Inflammatory macrophage treated with lipopolysaccharide for 4 hours (primary cell): Measurements from ENCODE around the gene MSLN.

Source experiments
- DNase-seq: peaks from one replicate; pipeline ENCODE4 v3.0.0-alpha.2; 2020

The MSLN gene

DNA sequence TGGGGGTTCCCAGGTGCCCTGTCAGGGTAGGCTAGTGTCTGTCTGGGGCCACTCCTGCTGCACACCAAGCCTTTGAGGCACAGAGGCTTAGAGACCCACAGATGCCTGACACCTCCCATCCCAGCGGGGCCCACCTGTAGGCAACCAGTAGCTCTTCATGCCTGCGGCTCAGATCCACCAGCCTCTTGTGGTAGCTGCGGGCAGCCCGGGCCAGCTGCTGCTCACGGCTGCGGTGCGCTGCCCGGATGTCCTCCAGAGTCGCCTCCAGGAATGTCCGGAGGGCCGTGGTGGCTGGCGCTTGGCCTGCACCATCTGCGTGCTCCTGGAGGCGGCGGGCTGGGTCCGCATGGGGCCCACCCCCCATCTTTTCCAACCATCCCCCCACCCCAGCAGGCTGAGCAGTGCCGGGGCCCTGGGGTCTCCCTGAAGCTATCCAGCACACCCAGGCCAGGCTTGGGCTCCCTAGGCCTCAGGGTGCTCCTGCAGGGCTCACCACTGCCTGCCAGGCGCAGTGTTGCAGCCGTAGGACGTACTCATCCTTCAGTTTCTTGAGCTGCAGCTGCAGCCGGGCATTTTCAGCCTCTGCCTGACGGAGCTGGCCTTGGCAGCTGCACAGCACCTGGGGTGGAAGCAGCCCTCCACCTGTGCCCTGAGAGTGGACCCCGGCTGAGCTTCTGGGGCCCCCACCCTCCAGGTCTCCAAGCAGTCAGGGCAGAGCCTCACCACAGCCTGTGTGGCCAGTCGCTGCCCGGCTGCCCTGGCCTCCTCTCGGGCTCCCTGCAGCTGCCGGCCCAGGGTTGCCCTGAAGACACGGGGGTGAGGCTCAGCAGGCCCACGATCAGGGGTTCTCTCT is 36.1 kb upstream of the MSLN start:
- DNase-seq: no peak

DNA sequence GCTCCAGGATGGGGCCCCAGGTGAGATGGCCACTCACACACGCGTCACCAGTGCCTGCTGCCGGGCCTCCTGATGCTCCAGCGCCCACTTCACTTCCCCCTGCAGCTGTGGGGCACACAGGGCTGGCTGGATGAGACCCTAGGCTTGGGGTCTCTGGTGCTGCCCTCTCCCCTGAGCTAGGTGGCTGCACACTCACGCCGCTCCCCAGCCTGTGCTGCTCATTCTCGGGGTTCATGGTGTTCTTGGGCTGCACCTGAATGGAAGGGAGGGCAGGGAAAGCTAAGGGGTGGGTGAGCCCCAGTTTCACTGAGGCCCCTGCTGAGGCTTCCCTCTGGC is 35.5 kb upstream of the MSLN start:
- DNase-seq: no peak

DNA sequence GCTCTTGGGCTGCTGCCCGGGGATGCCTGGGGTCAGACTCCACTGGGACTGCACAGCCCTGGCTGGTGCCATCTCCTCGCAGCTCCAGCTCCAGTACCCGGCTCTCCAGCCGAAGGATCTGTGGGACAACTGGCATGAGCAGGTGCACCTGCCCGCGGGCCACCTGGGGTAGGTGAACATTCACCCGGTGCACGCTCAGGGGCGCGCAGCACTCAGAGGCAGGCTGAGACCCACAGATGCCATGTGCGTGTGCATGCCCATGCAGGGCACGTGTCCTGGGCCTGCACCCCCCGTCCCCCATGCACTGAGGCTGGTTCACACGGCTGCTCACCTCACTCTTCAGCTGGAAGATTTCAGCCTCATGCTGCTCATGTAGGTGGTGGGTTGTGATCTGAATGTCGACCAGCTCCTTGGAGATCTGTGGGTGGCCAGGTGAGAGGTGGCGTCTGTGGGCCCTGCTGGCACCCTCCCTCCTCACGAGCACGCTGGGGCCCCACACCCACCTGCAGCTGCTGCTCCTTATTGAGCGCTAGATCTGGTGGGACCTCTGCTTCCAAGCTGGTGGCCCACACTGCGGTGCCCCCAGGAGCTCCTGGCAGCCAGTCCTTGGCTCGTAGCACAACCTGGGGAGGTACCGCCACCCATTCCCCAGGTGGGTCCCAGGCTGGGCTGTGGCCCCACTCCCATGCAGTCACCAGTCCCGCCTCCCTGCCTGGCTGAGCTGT is 34.9 kb upstream of the MSLN start:
- DNase-seq: no peak

DNA sequence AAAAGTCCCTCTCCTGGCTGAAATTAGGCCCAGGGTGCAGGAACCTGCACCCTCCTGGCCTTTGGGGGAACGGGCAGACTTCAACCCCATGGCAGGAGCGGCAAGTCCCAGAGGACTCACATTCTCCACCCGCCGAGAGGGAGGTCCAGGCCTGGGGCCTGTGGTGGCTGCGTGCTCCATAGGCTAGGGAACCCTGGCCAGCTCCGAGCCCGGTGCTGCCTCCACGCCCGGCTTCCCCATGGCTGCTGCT is 34.4 kb upstream of the MSLN start:
- no peak for DNase-seq

DNA sequence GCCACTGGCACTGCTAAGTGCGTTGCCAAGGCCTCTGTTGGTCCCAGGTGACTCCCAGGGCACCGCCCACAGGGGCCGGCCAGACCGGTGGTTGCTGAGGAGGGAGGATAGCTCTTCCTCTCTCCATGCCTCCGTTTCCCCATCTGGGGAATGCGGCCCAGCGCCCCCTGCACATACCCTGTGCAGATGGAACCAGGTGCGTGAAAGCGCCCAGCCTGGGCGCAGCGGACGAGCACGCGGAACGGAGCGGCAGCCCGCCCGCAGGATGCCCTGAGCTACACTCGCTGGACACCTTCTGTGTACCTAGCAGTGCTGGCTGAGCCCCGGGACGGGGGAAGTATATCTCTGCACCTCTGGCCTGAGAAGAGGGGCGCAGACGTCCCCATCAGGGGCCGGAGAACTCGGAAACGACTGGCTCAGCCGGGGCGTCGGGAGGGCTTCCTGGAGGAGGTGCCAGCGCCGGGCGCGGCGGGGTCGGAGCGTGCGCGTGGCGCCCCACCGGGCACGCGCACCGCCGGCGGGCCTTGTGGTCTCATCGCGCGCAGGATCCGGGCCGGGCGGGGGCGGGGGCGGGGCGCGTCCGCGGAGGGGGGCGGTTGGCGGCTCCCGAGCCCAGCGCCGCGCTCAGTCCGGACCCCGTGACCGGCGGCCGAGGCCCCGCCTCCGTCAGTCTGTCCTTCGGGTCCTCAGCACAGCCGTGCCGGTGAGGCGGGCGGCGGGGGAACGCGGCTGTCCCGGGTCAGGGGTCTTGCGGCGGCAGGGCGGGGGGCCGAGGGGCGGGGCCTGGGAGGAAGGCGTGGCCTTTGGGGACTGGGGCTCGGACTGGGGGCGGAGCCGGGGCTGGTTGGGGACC is 33.9 kb upstream of the MSLN start, which contains the start of the genes CCDC78 and HAGHL:
Gene CCDC78 (minus strand): TSS at position 6 of the 853 bp plus-strand sequence. CDS start 76 bp downstream, outside the sequence.
Gene HAGHL (plus strand): TSS at position 669 of the 853 bp plus-strand sequence. CDS start 404 bp downstream, outside the sequence.
- peak; percentile 19 for DNase-seq

DNA sequence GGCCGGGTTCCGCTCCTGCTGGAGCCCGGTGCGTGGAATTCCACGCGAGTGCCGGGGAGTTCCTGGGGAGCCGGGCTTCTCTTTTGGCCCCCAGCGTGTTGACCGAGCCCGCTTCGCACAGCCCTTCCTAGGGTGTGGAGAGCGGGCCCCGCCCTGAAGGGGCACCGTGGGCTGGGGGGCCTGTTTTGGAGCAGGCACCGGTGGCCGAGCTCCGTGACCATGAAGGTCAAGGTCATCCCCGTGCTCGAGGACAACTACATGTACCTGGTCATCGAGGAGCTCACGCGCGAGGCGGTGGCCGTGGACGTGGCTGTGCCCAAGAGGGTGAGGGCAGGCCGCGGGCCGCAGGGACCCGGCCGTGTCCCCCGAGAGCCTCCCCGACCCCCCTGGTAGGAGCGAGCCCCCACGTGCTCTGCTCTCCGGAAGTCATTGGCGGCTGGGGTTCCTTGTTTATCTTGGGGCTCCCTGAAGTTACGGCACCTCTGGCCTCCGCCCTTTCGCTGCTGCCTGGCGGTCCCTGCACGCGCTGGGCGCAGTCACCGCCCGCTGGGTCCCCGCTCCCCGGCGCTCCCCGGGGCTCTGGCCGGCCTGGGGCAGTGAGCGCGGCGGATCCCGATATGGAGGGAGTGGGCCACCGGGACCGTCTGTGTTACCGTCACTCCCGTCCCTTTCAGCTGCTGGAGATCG is 33.1 kb upstream of the MSLN start:
- no peak for DNase-seq

DNA sequence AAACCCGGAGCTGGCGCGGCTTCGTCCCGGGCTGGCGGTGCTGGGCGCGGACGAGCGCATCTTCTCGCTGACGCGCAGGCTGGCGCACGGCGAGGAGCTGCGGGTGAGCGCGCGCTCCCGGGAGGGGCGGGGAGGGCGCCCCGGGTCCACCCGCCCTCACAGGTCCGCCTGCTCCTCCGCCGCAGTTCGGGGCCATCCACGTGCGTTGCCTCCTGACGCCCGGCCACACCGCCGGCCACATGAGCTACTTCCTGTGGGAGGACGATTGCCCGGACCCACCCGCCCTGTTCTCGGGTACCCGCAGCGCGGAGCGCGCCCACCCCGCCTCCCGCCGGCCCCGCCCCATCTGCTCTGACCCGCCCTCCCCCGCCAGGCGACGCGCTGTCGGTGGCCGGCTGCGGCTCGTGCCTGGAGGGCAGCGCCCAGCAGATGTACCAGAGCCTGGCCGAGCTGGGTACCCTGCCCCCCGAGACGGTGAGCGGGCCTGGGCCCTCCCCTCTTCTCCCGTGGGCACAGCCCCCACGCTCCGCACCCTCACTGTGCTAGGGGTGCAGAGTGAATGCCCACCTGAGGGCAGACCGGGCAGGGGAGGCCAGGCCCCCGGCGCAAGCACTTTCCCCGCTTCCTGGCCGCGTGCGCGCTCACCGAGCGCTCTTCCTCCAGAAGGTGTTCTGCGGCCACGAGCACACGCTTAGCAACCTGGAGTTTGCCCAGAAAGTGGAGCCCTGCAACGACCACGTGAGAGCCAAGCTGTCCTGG is 32.2 kb upstream of the MSLN start:
- peak; percentile 50 for DNase-seq

DNA sequence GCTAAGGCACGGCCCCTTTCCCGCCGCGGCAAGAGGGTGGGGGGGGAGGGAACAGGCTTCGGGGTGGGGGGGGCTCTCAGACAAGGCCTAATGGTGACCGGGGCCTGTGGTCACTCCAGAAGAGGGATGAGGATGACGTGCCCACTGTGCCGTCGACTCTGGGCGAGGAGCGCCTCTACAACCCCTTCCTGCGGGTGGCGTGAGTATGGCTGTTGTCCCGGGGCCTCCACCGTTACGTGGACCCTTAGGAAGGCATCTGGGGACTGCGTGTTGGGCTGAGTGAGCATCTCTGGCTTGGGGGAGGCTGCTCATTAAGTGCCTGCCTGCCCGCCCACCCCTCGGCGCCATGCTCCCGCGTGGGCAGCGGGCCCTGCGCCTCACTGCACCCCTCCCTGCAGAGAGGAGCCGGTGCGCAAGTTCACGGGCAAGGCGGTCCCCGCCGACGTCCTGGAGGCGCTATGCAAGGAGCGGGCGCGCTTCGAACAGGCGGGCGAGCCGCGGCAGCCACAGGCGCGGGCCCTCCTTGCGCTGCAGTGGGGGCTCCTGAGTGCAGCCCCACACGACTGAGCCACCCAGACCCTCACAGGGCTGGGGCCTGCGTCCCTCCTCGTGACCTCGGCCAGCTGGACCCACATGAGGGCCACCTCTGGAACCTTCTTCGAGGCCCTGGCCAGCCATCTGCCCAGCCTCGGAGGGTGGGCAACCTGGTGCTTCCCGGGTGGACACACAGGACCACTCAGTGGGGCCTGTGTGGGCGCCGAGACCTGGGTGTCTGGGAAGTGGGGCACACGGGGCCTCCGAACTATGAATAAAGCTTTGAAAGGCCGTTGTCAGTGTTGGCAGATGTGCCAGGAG is 31.4 kb upstream of the MSLN start:
- no peak for DNase-seq

DNA sequence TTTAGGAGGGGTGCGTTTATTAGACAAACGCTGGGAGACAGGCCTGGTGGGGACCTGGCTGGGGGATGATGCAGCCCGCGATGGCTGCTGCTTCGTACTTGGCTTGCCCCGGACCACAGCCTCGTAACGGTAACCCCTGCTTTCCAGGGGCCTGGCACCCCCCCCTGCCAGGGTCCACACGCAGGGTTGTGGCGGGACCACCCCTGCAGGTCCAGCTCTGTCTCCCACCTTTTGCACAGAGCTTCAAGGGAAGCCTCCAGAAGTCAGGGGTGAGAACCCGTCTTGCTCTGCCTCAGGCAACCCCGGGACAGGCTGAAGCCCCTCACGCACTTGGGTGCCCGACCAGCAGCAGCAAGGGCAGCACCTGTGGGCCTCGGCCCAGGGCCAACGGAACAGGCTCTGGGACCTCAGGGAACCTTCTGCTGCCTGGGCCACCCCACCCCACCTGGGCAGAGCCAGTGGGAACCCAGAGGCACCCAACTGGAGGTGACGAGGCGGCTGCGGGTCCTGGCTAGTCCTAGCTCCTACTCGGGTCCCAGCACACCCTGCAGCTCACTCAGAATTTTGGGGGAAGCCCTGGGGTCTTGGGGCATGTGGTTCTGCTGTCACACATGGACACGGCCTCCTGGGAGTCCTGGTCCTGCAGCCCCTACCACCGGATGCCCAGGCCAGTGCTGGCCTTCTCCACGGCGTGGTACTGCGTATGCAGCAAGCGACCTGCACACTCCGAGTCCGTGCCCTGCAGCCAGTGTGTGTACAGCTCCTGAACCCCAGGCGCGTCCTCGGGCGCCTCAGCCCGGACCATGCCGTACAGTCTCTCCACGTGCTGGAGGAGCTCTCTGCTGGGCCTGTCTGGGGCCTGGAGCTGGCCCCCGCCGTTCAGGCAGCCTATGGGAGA is 30.5 kb upstream of the MSLN start:
- no peak for DNase-seq

DNA sequence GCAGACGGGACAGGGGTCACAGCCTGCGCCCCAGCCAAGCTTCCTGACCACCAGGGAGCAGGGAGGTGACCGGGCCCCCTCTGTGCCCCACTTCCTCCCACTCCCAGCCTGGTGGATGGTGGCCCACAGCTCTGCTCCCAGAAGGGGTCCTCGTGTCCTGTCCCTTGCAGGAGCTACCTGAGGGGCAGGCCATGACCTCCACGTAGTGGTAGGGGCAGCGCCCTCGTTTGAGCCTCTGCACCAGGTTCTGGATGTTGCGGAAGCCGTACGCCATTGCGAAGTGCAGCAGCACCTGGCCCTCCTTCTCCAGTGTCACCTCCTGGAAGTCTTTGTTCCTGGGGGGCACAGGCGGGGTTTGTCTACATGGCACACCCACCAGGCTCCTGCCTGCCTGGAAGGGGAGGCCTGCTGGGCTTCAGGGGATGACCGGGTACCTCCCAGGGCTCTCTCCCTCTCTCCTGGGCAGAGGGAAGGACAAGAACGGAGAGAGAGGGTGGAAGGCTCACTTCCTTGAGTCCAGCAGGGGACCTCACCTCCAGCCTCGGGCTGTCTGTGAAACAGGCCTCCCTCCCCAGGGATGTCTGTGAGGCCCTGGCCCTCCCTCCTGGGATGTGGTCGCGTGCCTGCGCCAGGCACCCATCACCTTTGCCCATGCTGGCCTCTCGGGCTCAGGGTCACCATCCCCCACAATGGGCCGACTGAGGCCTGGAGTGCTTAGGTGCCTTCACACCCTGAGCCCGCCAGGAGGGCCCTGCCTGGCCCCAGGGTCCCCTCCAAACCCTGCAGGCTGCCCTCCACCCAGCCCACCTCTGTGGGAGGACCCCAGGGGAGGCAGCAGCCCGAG is 29.6 kb upstream of the MSLN start:
- DNase-seq: no peak

DNA sequence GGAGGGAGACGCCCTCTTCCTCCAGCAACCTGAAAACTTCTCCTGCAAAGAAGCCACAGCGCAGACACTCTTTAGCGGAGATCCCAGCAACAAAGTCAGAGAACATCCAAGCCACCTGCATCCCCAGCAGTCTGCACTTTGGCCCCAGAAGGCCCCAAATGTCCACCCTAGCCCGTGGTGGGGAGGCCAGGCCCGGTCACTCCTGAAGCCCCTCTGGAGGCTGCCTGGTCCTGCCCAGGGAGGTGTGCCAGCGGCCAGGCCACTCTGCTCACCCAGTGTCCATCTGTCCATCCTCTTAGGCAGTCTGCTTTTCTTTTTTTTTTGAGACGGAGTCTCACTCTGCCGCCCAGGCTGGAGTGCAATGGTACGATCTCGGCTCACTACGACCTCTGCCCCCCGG is 28.2 kb upstream of the MSLN start:
- DNase-seq: no peak

DNA sequence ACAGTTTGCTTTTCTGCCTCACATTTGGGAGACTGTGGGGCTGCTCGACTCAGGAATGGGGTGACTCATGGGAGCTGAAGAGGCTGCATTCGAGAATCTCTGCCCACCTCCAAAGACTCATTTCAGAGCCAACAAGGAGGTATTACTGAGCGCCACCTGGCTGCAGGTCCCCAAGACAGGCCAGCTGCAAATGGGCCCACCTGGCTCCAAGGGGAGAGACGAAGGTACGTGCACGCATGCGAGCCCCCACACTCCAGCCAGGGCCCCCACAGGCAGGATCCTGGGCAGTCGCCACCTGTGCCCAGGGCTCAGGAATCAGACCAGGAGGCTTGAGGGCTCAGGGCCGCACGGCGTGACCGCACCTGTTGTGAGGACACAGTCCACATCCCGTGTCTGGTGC is 27.6 kb upstream of the MSLN start:
- DNase-seq: no peak

DNA sequence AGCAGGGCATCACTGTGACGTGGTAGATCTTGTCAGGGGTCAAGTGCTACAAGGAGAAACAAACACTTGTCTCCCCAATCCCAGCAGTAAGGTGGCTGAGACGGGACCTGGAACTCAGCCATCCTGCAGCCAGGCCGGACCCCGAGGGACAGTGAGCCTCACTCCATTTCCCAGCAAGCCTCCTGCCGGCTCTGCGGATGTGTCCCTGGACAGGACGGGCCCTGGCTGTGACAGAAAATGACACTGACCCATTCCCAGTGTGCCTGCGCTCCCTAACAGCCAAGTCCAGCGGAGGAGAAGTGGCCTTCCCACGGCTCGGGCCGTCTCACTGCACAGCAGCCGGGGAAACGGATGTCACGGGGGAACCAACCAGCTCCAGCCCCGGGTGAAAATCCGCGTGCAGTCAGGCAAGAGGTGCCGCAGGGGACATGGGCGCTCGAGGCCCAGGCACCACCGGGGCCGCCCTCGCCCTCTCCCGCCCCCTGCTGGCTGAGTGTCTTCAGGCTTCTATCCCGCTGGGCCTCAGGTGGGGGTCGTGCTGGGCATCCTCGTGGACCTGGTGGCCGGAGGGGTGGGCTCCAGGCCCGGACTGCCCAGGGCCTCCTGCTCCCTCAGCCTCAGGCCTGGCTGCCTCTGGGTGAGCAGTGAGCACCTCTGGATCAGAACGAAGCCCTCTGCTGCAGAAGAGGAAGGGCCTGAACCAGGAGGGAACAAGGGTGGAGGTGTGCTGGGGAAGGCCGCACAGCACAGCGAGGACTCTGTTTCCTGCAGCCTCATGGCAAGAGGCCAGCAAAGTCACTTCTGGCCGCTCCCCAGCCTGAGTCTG is 26.9 kb upstream of the MSLN start:
- no peak for DNase-seq

DNA sequence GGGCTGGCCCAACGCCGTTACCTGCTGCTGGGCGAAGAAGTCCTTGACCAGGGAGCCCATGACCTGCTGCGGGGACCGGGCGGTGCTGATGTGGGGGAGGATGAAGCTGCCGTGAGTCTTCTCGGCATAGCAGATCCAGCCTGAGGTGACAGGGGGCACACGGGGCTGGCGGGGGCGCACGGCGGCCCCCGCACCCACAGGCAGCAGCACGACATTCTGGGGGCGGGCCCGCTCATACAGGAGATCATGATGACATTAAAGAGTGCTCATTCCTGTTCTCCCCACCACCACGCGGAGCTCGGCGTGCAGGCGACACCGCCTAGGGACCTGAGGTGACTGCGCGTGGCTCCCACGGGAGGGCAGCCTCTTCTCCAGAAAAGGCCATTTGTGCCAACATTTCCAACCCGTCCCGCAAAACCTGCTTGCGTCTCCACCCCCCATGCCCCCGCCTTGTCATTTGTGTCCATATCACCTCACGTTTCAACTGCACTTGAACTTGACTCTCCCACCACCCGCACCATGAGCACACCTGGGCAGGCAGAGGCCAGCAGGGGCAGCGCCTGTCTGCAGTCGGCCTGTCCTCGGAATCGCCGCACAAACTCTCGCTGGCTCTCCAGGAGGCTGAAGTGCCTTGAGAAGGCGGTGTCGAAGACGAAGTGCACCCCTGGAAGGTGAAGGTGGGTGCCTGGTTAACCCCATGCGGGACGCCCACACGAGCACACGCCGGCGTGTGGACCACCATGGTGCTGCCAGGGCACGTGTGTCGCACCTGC is 26.1 kb upstream of the MSLN start:
- no peak for DNase-seq

DNA sequence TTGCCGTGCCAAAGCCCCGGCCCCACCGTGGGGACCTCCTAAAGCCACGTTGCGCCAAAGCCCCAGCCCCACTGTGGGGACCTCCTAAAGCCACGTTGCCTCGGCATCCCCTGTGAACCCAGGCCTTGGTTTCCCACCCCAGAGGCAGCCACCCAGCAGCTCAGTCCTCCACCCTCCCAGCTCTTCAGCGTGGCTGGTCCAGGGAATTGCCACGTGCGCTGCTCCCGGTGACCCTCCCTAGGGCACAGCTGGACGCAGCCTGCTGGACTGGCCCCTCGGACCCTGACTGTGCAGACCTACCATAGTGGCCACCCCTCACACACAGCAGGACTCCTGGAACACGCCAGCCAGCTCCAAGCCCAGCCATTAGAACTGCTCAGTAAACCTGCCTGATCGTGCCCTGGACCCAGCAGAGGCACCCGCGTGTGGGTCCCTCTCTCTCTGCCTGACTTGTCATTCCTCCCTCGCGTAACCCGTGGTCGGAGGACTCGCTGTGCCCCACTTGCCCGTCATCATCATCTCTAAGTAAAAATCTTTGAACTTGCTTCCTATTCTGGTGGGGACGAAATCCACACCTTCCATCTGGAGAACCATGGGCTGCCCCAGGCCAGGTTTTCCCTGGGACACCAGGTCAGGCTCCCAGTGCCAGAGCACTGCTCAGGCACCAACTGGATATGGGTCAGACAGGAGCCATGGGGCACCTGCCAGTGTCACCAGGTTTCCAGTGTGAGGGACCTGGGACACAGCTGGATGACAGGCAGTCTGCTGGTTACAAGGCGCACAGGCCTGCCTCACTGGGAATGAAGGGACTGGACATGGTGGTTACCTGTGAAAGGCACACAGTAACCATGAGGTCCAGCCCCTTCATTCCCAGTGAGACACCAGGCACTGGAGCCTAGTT is 25.3 kb upstream of the MSLN start:
- DNase-seq: no peak

DNA sequence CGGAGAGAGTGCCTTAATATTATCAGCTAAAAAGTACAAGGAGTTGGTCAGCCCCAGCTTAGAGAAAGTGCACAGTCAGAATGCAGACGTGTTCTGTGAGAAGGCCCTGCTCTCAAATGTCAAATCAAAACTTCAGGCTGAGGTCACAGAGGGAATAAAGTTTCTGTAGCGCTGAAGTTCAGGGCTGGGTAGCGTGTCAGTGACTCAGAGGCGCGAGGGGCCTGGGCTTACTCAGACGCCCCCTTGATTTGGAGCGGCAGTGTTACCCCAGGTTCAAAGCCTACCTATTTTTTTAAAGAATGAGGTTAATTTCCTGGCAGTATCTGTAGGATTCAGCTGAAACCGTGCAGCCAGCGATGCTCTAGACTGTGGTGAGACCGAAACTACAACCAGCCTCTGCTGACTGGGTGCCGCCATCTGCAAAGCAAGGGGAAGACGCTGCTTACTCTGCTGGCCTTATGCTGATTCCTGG is 24.5 kb upstream of the MSLN start:
- no peak for DNase-seq
